Upper lobe of left lung (tissue), 6 donors: ENCODE results near the gene TREX2. TPM values are rescaled to one million over a fixed set of nuclear protein-coding genes. Genes with fewer than 3 reads are reported as not detected.
A peak's percentile ranks its signal among the peaks of the same experiment; 100 is the strongest.

Experiments used
- ATAC-seq, 2 donors: fragments of 200-7000 bp; cut with Tn5 transposase; one replicate each; pipeline ENCODE4 v1.9.1; 2022; ENCODE audit warnings: mild to moderate bottlenecking in 2 of 2, moderate library complexity in 2 of 2; ENCODE audit not compliant: low FRiP score in 2 of 2
- DNase-seq, 2 donors: peaks; one replicate each; pipeline ENCODE4 v3.0.0-alpha.2; 2019 to 2020
- H3K27ac ChIP-seq, 4 donors: fragments of 200-600 bp; sonication (generic); one replicate each; pipeline ENCODE4 v1.5.1; 2016 to 2019
- H3K27me3 ChIP-seq, 4 donors: fragments of 200-600 bp; sonication (generic); one replicate each; pipeline ENCODE4 v1.5.1; 2017 to 2019
- H3K36me3 ChIP-seq, 4 donors: fragments of 200-600 bp; sonication (generic); one replicate each; pipeline ENCODE4 v1.5.1; 2016 to 2019
- H3K4me1 ChIP-seq, 4 donors: fragments of 200-600 bp; sonication (generic); one replicate each; pipeline ENCODE4 v1.5.1; 2018 to 2019
- H3K4me3 ChIP-seq, 4 donors: fragments of 200-600 bp; sonication (generic); one replicate each; pipeline ENCODE4 v1.5.1; 2017 to 2019; ENCODE audit warnings: mild to moderate bottlenecking in 2 of 4, moderate library complexity in 1 of 4
- H3K9me3 ChIP-seq, 4 donors: fragments of 200-600 bp; sonication (generic); one replicate each; pipeline ENCODE4 v1.5.1; 2018 to 2019
- EP300 ChIP-seq, 4 donors: sonication (generic); formaldehyde crosslinking; IDR thresholded peaks; one replicate each; pipeline ENCODE4 v1.5.1; 2017; ENCODE audit warnings: antibody characterized with exemption in 4 of 4, control low read depth in 2 of 4
- POLR2A ChIP-seq, 4 donors: fragments of 450-650 bp; IDR thresholded peaks; one replicate each; pipeline ENCODE4 v1.5.1; 2016 to 2017; ENCODE audit warnings: antibody characterized with exemption in 4 of 4, mild to moderate bottlenecking in 2 of 4
- POLR2AphosphoS5 ChIP-seq, 2 donors: sonication (generic); formaldehyde crosslinking; IDR thresholded peaks; one replicate each; pipeline ENCODE4 v1.5.1; 2017; ENCODE audit warnings: antibody characterized with exemption in 2 of 2
- WGBS, 2 donors: methylation state at CpG; one replicate each; pipeline ENCODE4 v1.1.5; 2017 to 2018; 5-methylcytosine and 5-hydroxymethylcytosine counted together
- total RNA-seq, 6 donors: library from RNA; depleted of rRNA in 4 of 6; stranded (reverse); fragments of >200 nt in 4 of 6; gene quantifications; one replicate each; pipeline versions ENCODE4 v1.1.0 to v1.2.1, GENCODE V29; 2016 to 2021
- TF ChIP-seq, protein P1 (sequence below), 6 experiments: fragments of 450-650 bp in 4 of 6; fragments of 200-600 bp in 2 of 6; sonication (generic) in 2 of 6; IDR thresholded peaks; one replicate each; pipeline ENCODE4 v1.5.1; 2016 to 2019; ENCODE audit warnings: antibody characterized with exemption in 6 of 6
- donor health status: DM: no; HTN: no; CAD: no; lungs with moderate emphysema.
- donor health status: DM: no; HTN: yes; CAD: no; lungs with severe emphysema.

TREX2 gene
- total RNA-seq, 6 donors from 2014 or later: 0.97 to 7.3 (median 2.8) TPM

DNA sequence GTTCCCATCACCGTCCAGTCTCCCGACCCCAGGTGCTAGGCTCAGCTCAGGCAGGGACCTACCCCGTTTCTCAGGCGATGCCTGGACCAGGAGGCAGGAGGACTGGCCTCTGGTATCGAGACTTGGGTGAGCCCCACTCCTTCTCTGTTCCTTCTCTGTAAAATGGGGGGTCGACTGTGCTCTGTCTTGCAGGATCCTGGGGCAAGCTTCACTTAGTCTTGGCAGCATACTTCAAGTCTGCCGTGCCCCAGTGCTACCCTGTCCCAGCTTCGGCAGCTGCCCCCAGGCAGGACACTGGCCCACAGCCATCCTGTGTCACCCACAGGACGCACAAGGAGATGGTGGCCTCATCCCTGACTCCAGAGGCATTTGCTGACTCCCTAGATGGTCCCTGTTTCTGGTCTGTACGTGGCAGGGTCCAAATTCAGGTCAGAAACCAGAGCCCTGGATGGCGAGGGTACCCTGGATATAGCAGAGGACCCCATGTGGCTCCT, 31.6 kb upstream of the TREX2 start:
- peaks cover 0 to 4% (median 0%) of the 10 kb centered on the region in 4 donors for H3K27me3 ChIP-seq
- no peak overlapping the region for H3K4me3 ChIP-seq
- peaks cover 0 to 10% (median 6%) of the 10 kb centered on the region in 4 donors for H3K4me1 ChIP-seq
- TF ChIP-seq POLR2AphosphoS5 (IDR thresholded peaks at IDR 0.05): no peak
- no peak for TF ChIP-seq EP300 (IDR thresholded peaks at IDR 0.05)
- TF ChIP-seq POLR2A (IDR thresholded peaks at IDR 0.05): no peak
- TF ChIP-seq, protein P1, sequence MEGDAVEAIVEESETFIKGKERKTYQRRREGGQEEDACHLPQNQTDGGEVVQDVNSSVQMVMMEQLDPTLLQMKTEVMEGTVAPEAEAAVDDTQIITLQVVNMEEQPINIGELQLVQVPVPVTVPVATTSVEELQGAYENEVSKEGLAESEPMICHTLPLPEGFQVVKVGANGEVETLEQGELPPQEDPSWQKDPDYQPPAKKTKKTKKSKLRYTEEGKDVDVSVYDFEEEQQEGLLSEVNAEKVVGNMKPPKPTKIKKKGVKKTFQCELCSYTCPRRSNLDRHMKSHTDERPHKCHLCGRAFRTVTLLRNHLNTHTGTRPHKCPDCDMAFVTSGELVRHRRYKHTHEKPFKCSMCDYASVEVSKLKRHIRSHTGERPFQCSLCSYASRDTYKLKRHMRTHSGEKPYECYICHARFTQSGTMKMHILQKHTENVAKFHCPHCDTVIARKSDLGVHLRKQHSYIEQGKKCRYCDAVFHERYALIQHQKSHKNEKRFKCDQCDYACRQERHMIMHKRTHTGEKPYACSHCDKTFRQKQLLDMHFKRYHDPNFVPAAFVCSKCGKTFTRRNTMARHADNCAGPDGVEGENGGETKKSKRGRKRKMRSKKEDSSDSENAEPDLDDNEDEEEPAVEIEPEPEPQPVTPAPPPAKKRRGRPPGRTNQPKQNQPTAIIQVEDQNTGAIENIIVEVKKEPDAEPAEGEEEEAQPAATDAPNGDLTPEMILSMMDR (IDR thresholded peaks at IDR 0.05): no peak
- 65 to 90% methylated on average over 2 to 11 of the region's 11 CpGs for WGBS, 2 donors
- DNase-seq: no peak
- H3K36me3 ChIP-seq: no peaks in the 10 kb centered on the region
- no peaks in the 10 kb centered on the region for H3K9me3 ChIP-seq
- H3K27ac ChIP-seq: peak overlapping the region in 3 of 4 donors; percentile 18 to 61 (median 30)
- ATAC-seq: no peak

GRCh38 chrX:153476666-153477363, 31.0 kb upstream of the TREX2 start:
- Histone ChIP-seq H3K27me3 (peaks cover 0 to 4% (median 0%) of the 10 kb centered on the region in 4 donors), H3K4me3 (no peak overlapping the region), H3K27ac (peak overlapping the region in 3 of 4 donors; percentile 18 to 61 (median 30)), H3K9me3 (no peaks in the 10 kb centered on the region), H3K36me3 (no peaks in the 10 kb centered on the region), H3K4me1 (peaks cover 0 to 10% (median 6%) of the 10 kb centered on the region in 4 donors)
- ATAC-seq: peak in 1 of 2 donors; percentile 75
- 60 to 77% methylated on average over 1 to 14 of the region's 16 CpGs for WGBS, 2 donors
- no peak for TF ChIP-seq EP300 (IDR thresholded peaks at IDR 0.05)
- TF ChIP-seq POLR2A (IDR thresholded peaks at IDR 0.05): no peak
- TF ChIP-seq POLR2AphosphoS5 (IDR thresholded peaks at IDR 0.05): no peak
- TF ChIP-seq, protein P1 (IDR thresholded peaks at IDR 0.05): no peak
- DNase-seq: no peak

DNA sequence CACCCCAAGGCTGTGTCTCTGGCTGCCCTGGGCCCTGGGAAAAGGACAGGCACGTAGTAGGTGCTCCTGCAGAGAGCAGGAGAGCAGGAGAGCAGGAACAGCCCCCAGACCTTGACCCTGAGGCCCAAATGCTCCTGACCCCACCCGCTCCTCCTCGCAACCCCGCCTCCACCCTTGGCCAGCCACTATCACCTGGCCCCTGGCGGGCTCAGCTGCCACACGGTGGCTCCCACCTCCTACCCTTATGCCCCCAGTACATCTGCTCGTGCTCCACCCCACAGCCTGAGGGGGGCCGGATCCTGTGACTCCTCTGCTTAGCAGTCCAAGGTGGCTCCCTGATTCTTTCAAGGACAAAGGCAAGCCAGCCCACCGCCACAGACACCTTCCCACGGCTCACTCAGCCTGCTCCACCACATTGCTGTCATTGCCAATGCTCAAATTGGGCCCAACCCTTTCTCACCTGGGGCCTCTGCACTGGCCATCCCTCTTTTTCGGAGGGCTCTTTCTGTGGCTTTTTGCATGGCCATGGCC, 30.0 kb upstream of the TREX2 start:
- Histone ChIP-seq H3K27ac (peak overlapping the region in 1 of 4 donors; percentile 61), H3K36me3 (no peaks in the 10 kb centered on the region), H3K27me3 (peaks cover 0 to 4% (median 0%) of the 10 kb centered on the region in 4 donors), H3K9me3 (no peaks in the 10 kb centered on the region), H3K4me1 (peaks cover 0 to 12% (median 6%) of the 10 kb centered on the region in 4 donors), H3K4me3 (no peak overlapping the region)
- TF ChIP-seq, protein P1 (IDR thresholded peaks at IDR 0.05): no peak
- TF ChIP-seq POLR2AphosphoS5 (IDR thresholded peaks at IDR 0.05): no peak
- TF ChIP-seq POLR2A (IDR thresholded peaks at IDR 0.05): no peak
- TF ChIP-seq EP300 (IDR thresholded peaks at IDR 0.05): no peak
- ATAC-seq (no peak), DNase-seq (no peak)
- WGBS, 2 donors: 80 to 100% methylated on average over 3 to 11 of the region's 11 CpGs

- no peaks in the 10 kb centered on the region for H3K9me3 ChIP-seq
- H3K36me3 ChIP-seq: no peaks in the 10 kb centered on the region
- WGBS, 2 donors: 86 to 92% methylated on average over 6 to 7 of the region's 7 CpGs
- peak overlapping the region in 2 of 4 donors; percentile 30 to 53 for H3K27ac ChIP-seq
- H3K4me3 ChIP-seq: peak overlapping the region in 2 of 4 donors; percentile 37 to 41
- ATAC-seq (no peak), DNase-seq (no peak)
- peaks cover 0 to 12% (median 6%) of the 10 kb centered on the region in 4 donors for H3K4me1 ChIP-seq
- no peak for TF ChIP-seq POLR2A (IDR thresholded peaks at IDR 0.05)
- TF ChIP-seq, protein P1 (IDR thresholded peaks at IDR 0.05): no peak
- TF ChIP-seq POLR2AphosphoS5 (IDR thresholded peaks at IDR 0.05): no peak
- TF ChIP-seq EP300 (IDR thresholded peaks at IDR 0.05): no peak
- H3K27me3 ChIP-seq: peaks cover 0 to 4% (median 0%) of the 10 kb centered on the region in 4 donors
Observed at GRCh38 chrX:153475271-153475670, 29.4 kb upstream of the TREX2 start.
